T-cell (primary cell): ENCODE results near the gene SLC44A2. TPM values are rescaled to one million over a fixed set of nuclear protein-coding genes. Genes with fewer than 3 reads are reported as not detected.
"Not testable (repeated sequence)": the region's sequence is repeated elsewhere in the genome, so short reads cannot be mapped to it uniquely, and the experiment has no call there.

Source experiments
- ATAC-seq, 4 experiments: fragments of 200-7000 bp in 3 of 4; fragments of 150-1000 bp in 1 of 4; cut with Tn5 transposase; replicated peaks in 1 of 4; 1 replicate in 3 of 4; 2 replicates in 1 of 4; pipeline ENCODE4 v1.10.0; 2021; ENCODE audit warnings: moderate library complexity in 3 of 4, mild to moderate bottlenecking in 2 of 4, moderate number of reproducible peaks in 1 of 4
- CTCF ChIA-PET, 2 donors: fragments of 300-600 bp; sonication (Branson Sonifier 250); formaldehyde crosslinking; loops; one replicate each; lab custom pipeline; 2022; ENCODE audit warnings: antibody characterized with exemption in 2 of 2; lab: Charles Lee
- POLR2A ChIA-PET, 2 donors: fragments of 300-600 bp; sonication (Branson Sonifier 250); formaldehyde crosslinking; loops; one replicate each; lab custom pipeline; 2022; ENCODE audit warnings: antibody characterized with exemption in 2 of 2; lab: Charles Lee
- DNase-seq, 35 experiments: peaks; one replicate each; pipeline versions ENCODE4 v3.0.0 to v3.0.0-alpha.2; 2013 to 2023
- H3K27ac ChIP-seq: one replicate; pipeline ENCODE4 v1.5.1; 2013; ENCODE audit warnings: low read length
- H3K27me3 ChIP-seq, 2 experiments: replicated peaks in 1 of 2; 1 replicate in 1 of 2; 2 replicates in 1 of 2; pipeline versions ENCODE4 v1.6.1 to v1.7.0; 2013; ENCODE audit warnings: low read length in 1 of 2, mixed read lengths in 1 of 2; ENCODE audit not compliant: control insufficient read depth in 2 of 2, insufficient read depth in 2 of 2; ENCODE audit errors: extremely low read depth in 1 of 2
- H3K36me3 ChIP-seq, 2 donors: 1 replicate in 1 of 2; 2 replicates in 1 of 2; pipeline versions ENCODE4 v1.6.1 to v1.7.0; 2013; ENCODE audit warnings: low read length in 1 of 2; ENCODE audit not compliant: control insufficient read depth in 2 of 2, insufficient read depth in 1 of 2; ENCODE audit errors: extremely low read depth in 1 of 2
- H3K4me1 ChIP-seq, 2 experiments: 1 replicate in 1 of 2; 2 replicates in 1 of 2; pipeline versions ENCODE4 v1.6.1 to v1.7.0; 2013; ENCODE audit warnings: low read length in 2 of 2, mixed read lengths in 1 of 2; ENCODE audit not compliant: insufficient read depth in 2 of 2, control insufficient read depth in 1 of 2; ENCODE audit errors: extremely low read depth in 1 of 2
- H3K4me3 ChIP-seq, 2 donors: 1 replicate in 1 of 2; 2 replicates in 1 of 2; pipeline versions ENCODE4 v1.5.1 to v1.7.0; 2013; ENCODE audit warnings: mild to moderate bottlenecking in 2 of 2, low read length in 1 of 2, moderate library complexity in 1 of 2; ENCODE audit not compliant: control insufficient read depth in 1 of 2; ENCODE audit errors: extremely low read depth in 1 of 2
- H3K9me3 ChIP-seq: 2 replicates; pipeline ENCODE4 v1.7.0; 2013
- H3K27ac Mint-ChIP-seq, 2 donors: one replicate each; pipeline ENCODE4 v1.8.0; 2020 to 2021; ENCODE audit warnings: mild to moderate bottlenecking in 2 of 2, mixed read lengths in 2 of 2
- H3K27me3 Mint-ChIP-seq, 2 donors: one replicate each; pipeline ENCODE4 v1.8.0; 2021 to 2022; ENCODE audit warnings: mixed read lengths in 2 of 2
- H3K36me3 Mint-ChIP-seq: one replicate; pipeline ENCODE4 v1.8.0; 2021; ENCODE audit warnings: mixed read lengths
- H3K4me1 Mint-ChIP-seq, 3 donors: one replicate each; pipeline ENCODE4 v1.8.0; 2020 to 2022; ENCODE audit warnings: mixed read lengths in 3 of 3, mild to moderate bottlenecking in 1 of 3
- H3K4me3 Mint-ChIP-seq, 3 donors: one replicate each; pipeline ENCODE4 v1.8.0; 2020 to 2022; ENCODE audit warnings: mild to moderate bottlenecking in 3 of 3, mixed read lengths in 3 of 3, moderate library complexity in 3 of 3
- H3K9me3 Mint-ChIP-seq, 3 donors: one replicate each; pipeline ENCODE4 v1.8.0; 2020 to 2022; ENCODE audit warnings: mixed read lengths in 3 of 3
- WGBS: methylation state at CpG from one replicate; pipeline ENCODE4 v1.1.5; 2013; ENCODE audit warnings: missing lambda C conversion rate; ENCODE audit not compliant: insufficient coverage; 5-methylcytosine and 5-hydroxymethylcytosine counted together
- total RNA-seq, 35 experiments: library from RNA in 6 of 35; stranded (reverse) in 6 of 35; fragments of 120-200 nt in 1 of 35; gene quantifications; one replicate each; pipeline versions ENCODE4 v1.2.1 to v1.2.4 and lab custom pipeline; 2013 to 2026

Gene SLC44A2
- total RNA-seq, 5 donors from 2014 or later (not counting 1 experiment from before 2014, with no cell fraction given): 204 to 228 (median 218) TPM

- ATAC-seq (no peak), DNase-seq (no peak)
- Histone ChIP-seq H3K9me3 (no peaks in the 10 kb centered on the region), H3K4me3 (no peak overlapping the region), H3K27me3 (no peaks in the 10 kb centered on the region), H3K27ac (no peak overlapping the region), H3K4me1 (peaks cover 6 to 50% of the 10 kb centered on the region in 2 experiments), H3K36me3 (peaks cover 12 to 35% of the 10 kb centered on the region in 2 donors)
- Mint-ChIP-seq H3K27me3 (no peaks in the 10 kb centered on the region), H3K9me3 (no peaks in the 10 kb centered on the region), H3K4me1 (peaks cover 54 to 55% (median 55%) of the 10 kb centered on the region in 3 donors), H3K36me3 (peaks cover 12% of the 10 kb centered on the region), H3K27ac (no peak overlapping the region), H3K4me3 (peak overlapping the region in 1 of 3 donors; percentile 6)
- POLR2A ChIA-PET: no interaction called here
- CTCF ChIA-PET: no interaction called here
- 63% methylated on average over 5 of the region's 6 CpGs for WGBS
Observed at GRCh38 chr19:10667867-10668266, 42.5 kb downstream of the SLC44A2 start.

DNA sequence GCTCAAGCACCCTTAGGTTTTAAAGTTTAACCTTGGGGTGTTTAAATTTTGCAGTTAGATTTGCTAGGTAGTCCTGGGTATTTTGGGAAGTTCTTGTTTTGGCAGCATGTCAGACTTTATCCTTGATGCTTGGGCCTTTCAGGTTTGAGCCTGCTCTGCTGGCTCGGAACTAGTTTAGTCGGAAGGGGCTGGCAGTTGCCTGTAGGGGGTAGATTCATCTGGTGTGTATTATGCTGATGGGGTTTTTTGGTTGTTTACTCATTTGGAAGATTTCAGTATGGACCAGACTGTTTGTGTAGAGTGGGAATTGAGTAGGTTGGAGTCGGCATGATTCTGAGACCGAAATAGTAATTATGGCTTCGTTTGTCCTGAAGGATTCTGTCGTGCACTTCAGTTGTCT is 43.9 kb downstream of the SLC44A2 start:
- Histone ChIP-seq H3K27ac (no peak overlapping the region), H3K36me3 (peaks cover 15 to 45% of the 10 kb centered on the region in 2 donors), H3K9me3 (no peaks in the 10 kb centered on the region), H3K4me3 (no peak overlapping the region), H3K27me3 (no peaks in the 10 kb centered on the region), H3K4me1 (peaks cover 3 to 40% of the 10 kb centered on the region in 2 experiments)
- Mint-ChIP-seq H3K4me3 (peak overlapping the region in 1 of 3 donors; percentile 28), H3K27me3 (no peaks in the 10 kb centered on the region), H3K36me3 (peaks cover 17% of the 10 kb centered on the region), H3K9me3 (no peaks in the 10 kb centered on the region), H3K27ac (no peak overlapping the region), H3K4me1 (peaks cover 44 to 48% (median 47%) of the 10 kb centered on the region in 3 donors)
- ATAC-seq (no peak), DNase-seq (no peak)
- ChIA-PET POLR2A (interaction anchor here in 1 of 2 donors (0.6 to 0.7 kb wide), 4 partner anchors 13 to 90 kb away, joined by 3 to 6 read pairs (median 4); no protein-coding TSS in a partner anchor), CTCF (no interaction called here)
- WGBS: 86% methylated on average over 6 of the region's 6 CpGs

GRCh38 chr19:10670182-10670581 is 44.8 kb downstream of the SLC44A2 start:
- ATAC-seq (no peak), DNase-seq (no peak)
- peaks cover 44 to 46% (median 44%) of the 10 kb centered on the region in 3 donors for H3K4me1 Mint-ChIP-seq
- Histone ChIP-seq H3K36me3 (peaks cover 19 to 53% of the 10 kb centered on the region in 2 donors), H3K4me1 (peaks cover 3 to 42% of the 10 kb centered on the region in 2 experiments), H3K27me3 (no peaks in the 10 kb centered on the region), H3K4me3 (no peak overlapping the region), H3K27ac (no peak overlapping the region), H3K9me3 (no peaks in the 10 kb centered on the region)
- H3K9me3 Mint-ChIP-seq: no peaks in the 10 kb centered on the region
- peak overlapping the region in 1 of 2 donors; percentile 6 for H3K27ac Mint-ChIP-seq
- ChIA-PET CTCF (interaction anchor here in 1 of 2 donors (0.6 kb wide), 1 partner anchor 33 kb away, joined by 4 read pairs; no protein-coding TSS in a partner anchor), POLR2A (no interaction called here)
- H3K36me3 Mint-ChIP-seq: peaks cover 17% of the 10 kb centered on the region
- WGBS: no CpG with 5 or more reads among the region's 1 CpG
- H3K27me3 Mint-ChIP-seq: no peaks in the 10 kb centered on the region
- peak overlapping the region in 1 of 3 donors; percentile 28 for H3K4me3 Mint-ChIP-seq

DNA sequence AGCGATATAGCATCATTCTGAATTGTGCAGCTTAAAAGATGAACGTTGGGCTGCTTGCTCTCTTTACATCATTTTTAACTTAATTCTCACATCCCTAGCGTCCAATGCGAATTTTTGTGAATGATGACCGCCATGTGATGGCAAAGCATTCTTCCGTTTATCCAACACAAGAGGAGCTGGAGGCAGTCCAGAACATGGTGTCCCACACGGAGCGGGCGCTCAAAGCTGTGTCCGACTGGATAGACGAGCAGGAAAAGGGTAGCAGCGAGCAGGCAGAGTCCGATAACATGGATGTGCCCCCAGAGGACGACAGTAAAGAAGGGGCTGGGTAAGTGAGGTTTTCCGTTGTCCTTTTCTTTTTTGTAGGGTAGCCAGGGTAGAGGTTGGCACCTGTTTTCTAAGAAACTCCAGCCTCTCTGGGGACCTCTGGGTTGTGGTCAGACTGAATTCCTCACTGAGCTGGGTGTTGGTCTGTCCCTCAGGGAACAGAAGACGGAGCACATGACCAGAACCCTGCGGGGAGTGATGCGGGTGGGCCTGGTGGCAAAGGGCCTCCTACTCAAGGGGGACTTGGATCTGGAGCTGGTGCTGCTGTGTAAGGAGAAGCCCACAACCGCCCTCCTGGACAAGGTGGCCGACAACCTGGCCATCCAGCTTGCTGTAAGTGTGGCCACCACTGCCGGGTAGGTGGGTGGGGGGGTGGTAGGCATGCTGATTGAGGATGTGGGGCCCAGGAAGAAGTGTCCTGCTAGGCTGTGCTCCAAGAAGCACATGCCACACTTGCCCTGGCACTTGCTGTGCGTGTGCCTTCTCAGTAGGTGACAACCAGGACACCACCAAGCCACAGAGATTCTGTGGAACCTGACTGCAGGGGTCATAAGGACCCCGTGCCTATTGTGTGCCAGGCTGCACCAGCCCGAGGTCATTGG is 45.8 kb downstream of the SLC44A2 start:
- Histone ChIP-seq H3K27me3 (no peaks in the 10 kb centered on the region), H3K4me1 (peaks cover 3 to 37% of the 10 kb centered on the region in 2 experiments), H3K36me3 (peaks cover 19 to 60% of the 10 kb centered on the region in 2 donors), H3K4me3 (no peak overlapping the region), H3K27ac (no peak overlapping the region), H3K9me3 (no peaks in the 10 kb centered on the region)
- ChIA-PET CTCF (interaction anchor here in 1 of 2 donors (0.5 kb wide), 1 partner anchor 191 kb away, joined by 3 read pairs; no protein-coding TSS in a partner anchor), POLR2A (no interaction called here)
- H3K27ac Mint-ChIP-seq: no peak overlapping the region
- WGBS: 94% methylated on average over 20 of the region's 24 CpGs
- no peaks in the 10 kb centered on the region for H3K27me3 Mint-ChIP-seq
- peaks cover 42 to 44% (median 43%) of the 10 kb centered on the region in 3 donors for H3K4me1 Mint-ChIP-seq
- no peak overlapping the region for H3K4me3 Mint-ChIP-seq
- no peaks in the 10 kb centered on the region for H3K9me3 Mint-ChIP-seq
- ATAC-seq: peak in 1 of 4 experiments; percentile 4
- no peak for DNase-seq
- H3K36me3 Mint-ChIP-seq: peaks cover 22% of the 10 kb centered on the region

DNA sequence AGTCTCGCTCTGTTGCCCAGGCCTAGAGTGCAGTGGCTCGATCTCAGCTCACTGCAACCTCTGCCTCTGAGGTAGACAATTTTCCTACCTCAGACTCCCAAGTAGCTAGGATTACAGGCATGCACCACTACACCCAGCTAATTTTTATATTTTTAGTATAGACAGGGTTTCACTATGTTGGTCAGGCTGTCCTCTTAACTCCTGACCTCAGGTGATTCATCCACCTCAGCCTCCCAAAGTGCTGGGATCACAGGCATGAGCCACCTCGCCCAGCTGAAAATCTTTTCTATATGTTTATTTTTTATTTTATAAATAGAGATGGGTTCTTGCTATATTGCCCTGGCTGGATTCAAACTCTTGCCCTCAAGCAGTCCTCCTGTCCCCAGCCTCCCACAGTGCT is 46.6 kb downstream of the SLC44A2 start:
- not testable (repeated sequence) for H3K4me3 ChIP-seq, H3K27ac Mint-ChIP-seq, H3K27ac ChIP-seq, ATAC-seq, H3K27me3 Mint-ChIP-seq, DNase-seq, H3K4me3 Mint-ChIP-seq, H3K9me3 ChIP-seq, H3K9me3 Mint-ChIP-seq, H3K27me3 ChIP-seq
- Histone ChIP-seq H3K4me1 (peaks cover 3 to 34% of the 10 kb centered on the region in 2 experiments), H3K36me3 (peaks cover 19 to 59% of the 10 kb centered on the region in 2 donors)
- CTCF ChIA-PET: interaction anchor here in 1 of 2 donors (0.5 to 0.7 kb wide), 2 partner anchors 89 to 192 kb away, joined by 3 read pairs; no protein-coding TSS in a partner anchor
- no CpG with 5 or more reads among the region's 3 CpGs for WGBS
- POLR2A ChIA-PET: interaction anchor here in 1 of 2 donors (0.6 kb wide), 2 partner anchors 9 to 10 kb away, joined by 3 read pairs; no protein-coding TSS in a partner anchor
- Mint-ChIP-seq H3K36me3 (peaks cover 25% of the 10 kb centered on the region), H3K4me1 (peaks cover 34 to 39% (median 35%) of the 10 kb centered on the region in 3 donors)

GRCh38 chr19:10675214-10675613 is 49.9 kb downstream of the SLC44A2 start:
- not testable (repeated sequence) for H3K4me3 ChIP-seq, ATAC-seq, H3K9me3 ChIP-seq, H3K27ac Mint-ChIP-seq, H3K27me3 Mint-ChIP-seq, DNase-seq, H3K27me3 ChIP-seq, H3K27ac ChIP-seq, H3K4me1 ChIP-seq, H3K4me3 Mint-ChIP-seq, H3K9me3 Mint-ChIP-seq, H3K4me1 Mint-ChIP-seq
- peaks cover 45% of the 10 kb centered on the region for H3K36me3 Mint-ChIP-seq
- H3K36me3 ChIP-seq: peaks cover 26 to 84% of the 10 kb centered on the region in 2 donors
- WGBS: 100% methylated on average over 1 of the region's 8 CpGs
- POLR2A ChIA-PET: interaction anchor here in 1 of 2 donors (0.6 kb wide), 1 partner anchor 16 kb away, joined by 8 read pairs; no protein-coding TSS in a partner anchor
- CTCF ChIA-PET: interaction anchor here in 1 of 2 donors (0.6 to 0.7 kb wide), 2 partner anchors 185 to 765 kb away, joined by 4 to 5 read pairs; no protein-coding TSS in a partner anchor
